Activated T-cell treated with anti-CD3 and anti-CD28 coated beads for 1 hour (primary cell): ENCODE data around the gene TXLNB.
"Not testable (repeated sequence)": the region's sequence is repeated elsewhere in the genome, so short reads cannot be mapped to it uniquely, and the experiment has no call there.

Experiments used
- DNase-seq: peaks from one replicate; pipeline ENCODE4 v3.0.0-alpha.2; 2020; ENCODE audit warnings: low read depth

TXLNB gene

GRCh38 chr6:139308936-139309603 lies 17.3 kb upstream of the TXLNB start:
- DNase-seq: no peak

- no peak for DNase-seq
These were observed 16.6 kb upstream of the TXLNB start for GRCh38 chr6:139308286-139308916.

GRCh38 chr6:139306291-139306981 lies 14.6 kb upstream of the TXLNB start:
- no peak for DNase-seq

GRCh38 chr6:139303185-139303584 lies 11.4 kb upstream of the TXLNB start:
- DNase-seq: no peak

- no peak for DNase-seq
These were observed 6.1 kb upstream of the TXLNB start for GRCh38 chr6:139297921-139298320.

- DNase-seq: no peak
These were observed 5.1 kb upstream of the TXLNB start for GRCh38 chr6:139296927-139297326.

GRCh38 chr6:139295901-139296300 lies 4.1 kb upstream of the TXLNB start:
- DNase-seq: no peak

GRCh38 chr6:139294090-139294489 lies 2.3 kb upstream of the TXLNB start:
- DNase-seq: no peak

- not testable (repeated sequence) for DNase-seq
These were observed 1.4 kb upstream of the TXLNB start for GRCh38 chr6:139293230-139293629.

- no peak for DNase-seq
These were observed 949 bp downstream of the TXLNB start for GRCh38 chr6:139290787-139291311.

GRCh38 chr6:139289233-139289632 lies 2.6 kb downstream of the TXLNB start:
- DNase-seq: no peak

GRCh38 chr6:139288496-139289040 lies 3.2 kb downstream of the TXLNB start:
- no peak for DNase-seq

GRCh38 chr6:139287868-139288267 lies 3.9 kb downstream of the TXLNB start:
- DNase-seq: no peak

GRCh38 chr6:139286438-139286837 lies 5.4 kb downstream of the TXLNB start:
- not testable (repeated sequence) for DNase-seq

- DNase-seq: no peak
These were observed 6.2 kb downstream of the TXLNB start for GRCh38 chr6:139285590-139285989.

GRCh38 chr6:139284789-139285188 lies 7.0 kb downstream of the TXLNB start:
- DNase-seq: no peak

GRCh38 chr6:139282684-139283083 lies 9.1 kb downstream of the TXLNB start:
- no peak for DNase-seq

GRCh38 chr6:139278190-139278589 lies 13.6 kb downstream of the TXLNB start:
- DNase-seq: no peak

- no peak for DNase-seq
These were observed 14.2 kb downstream of the TXLNB start for GRCh38 chr6:139277587-139277986.

- no peak for DNase-seq
These were observed 14.6 kb downstream of the TXLNB start for GRCh38 chr6:139277161-139277560.

GRCh38 chr6:139275279-139276055 lies 16.3 kb downstream of the TXLNB start:
- no peak for DNase-seq

- no peak for DNase-seq
These were observed 20.7 kb downstream of the TXLNB start for GRCh38 chr6:139271056-139271455.
